ENCODE results near the gene HACD4.

The HACD4 gene

DNA sequence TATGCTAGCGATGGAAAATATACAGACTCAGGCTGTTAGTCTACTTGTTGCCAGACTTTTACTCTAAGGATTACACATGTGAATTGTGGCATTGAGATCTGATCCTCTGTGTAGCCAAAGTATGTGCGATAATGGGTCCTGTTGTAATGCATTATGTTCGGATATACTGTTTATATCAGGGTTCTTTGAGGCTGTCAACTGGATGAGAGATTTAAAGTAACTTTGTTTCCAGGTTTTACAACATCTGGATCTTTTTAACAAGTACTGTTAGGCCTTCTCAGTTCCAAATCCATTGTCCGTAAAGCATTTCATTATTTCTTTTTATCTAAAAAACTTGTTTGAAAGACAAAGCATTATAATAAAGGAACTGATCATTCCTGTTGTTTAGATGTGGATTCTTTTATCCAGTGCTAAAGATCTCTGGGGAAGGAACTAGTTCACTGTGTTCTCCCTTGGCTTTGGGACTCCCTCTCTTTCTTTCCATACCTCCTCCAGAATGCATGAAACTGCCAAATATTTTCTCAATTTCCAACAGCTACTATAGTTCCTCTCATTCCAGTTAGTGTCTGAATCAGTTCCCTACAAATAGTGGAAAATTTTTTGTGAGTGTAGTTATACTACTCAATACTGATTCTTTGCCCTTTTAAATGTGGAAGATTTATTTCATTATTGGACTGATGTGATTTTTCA is 68.8 kb downstream of the HACD4 start:
- DNase-seq, result no peak

DNA sequence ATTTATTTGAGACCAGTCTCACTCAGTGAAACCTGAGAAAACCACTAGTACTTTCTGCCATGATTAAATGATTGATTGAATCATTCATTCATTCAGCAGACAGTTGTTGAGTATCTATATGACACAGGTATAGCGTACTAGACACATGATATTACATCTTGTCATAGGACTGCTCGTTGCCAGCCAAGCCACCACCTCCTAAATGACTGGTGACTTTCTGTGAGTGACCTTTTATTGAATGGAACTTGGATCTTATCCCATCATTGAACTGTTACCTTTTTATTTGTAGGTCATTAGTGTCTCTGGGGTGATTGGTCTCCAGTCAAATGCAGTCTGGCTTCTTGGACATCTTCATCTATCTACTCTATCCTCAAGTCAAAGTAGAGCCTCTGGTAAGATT is 80.7 kb downstream of the HACD4 start:
- DNase-seq, result no peak
